Measurements from ENCODE around the gene NRBF2.
"Not testable (repeated sequence)": the region's sequence is repeated elsewhere in the genome, so short reads cannot be mapped to it uniquely, and the experiment has no call there.

NRBF2 gene

DNA sequence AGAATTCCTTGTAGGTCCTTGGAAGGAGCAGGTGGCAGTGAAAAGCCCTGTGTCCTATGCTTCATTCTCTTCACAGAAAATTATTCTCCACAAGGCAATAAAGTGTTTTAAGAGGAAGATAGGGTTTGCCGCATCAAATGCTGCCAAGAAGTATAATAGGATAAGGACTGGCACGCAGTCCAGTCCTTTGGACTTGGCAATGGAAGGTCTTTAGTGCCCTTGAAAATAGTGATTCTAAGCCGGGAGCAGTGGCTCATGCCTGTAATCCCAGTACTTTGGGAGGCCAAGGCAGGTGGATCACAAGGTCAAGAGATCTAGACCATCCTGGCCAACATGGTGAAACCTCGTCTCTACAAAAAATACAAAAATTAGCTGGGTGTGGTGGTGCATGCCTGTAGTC, 29.9 kb upstream of the NRBF2 start:
- H2AFZ ChIP-seq (ENCODE audit: low read length, unreplicated experiment) = not testable (repeated sequence)
- H3K4me1 ChIP-seq (ENCODE audit: control insufficient read depth, insufficient read depth, low read length, unreplicated experiment) = peaks cover 20% of the 10 kb centered on the region

GRCh38 chr10:63103971-63104409, 29.1 kb upstream of the NRBF2 start:
- H2AFZ ChIP-seq (ENCODE audit: low read length, unreplicated experiment) = no peak overlapping the region

More for the DNA sequence above, 29.9 kb upstream of the NRBF2 start:
- not testable (repeated sequence) for H3K79me2 ChIP-seq (ENCODE audit: control insufficient read depth, insufficient read depth, low read length, unreplicated experiment); H3K27me3 ChIP-seq (ENCODE audit: insufficient read depth, low read length); H3K4me3 ChIP-seq (ENCODE audit: low read depth, low read length); H3K27ac ChIP-seq (ENCODE audit: low read depth, low read length); H3K36me3 ChIP-seq (ENCODE audit: insufficient read depth, low read length)

GRCh38 chr10:63105225-63106110, 27.7 kb upstream of the NRBF2 start:
- H3K36me3 ChIP-seq (ENCODE audit: insufficient read depth, low read length) = no peaks in the 10 kb centered on the region
- H3K27me3 ChIP-seq (ENCODE audit: insufficient read depth, low read length) = no peaks in the 10 kb centered on the region
- H2AFZ ChIP-seq (ENCODE audit: low read length, unreplicated experiment) = peak overlapping the region; percentile 43
- peaks cover 20% of the 10 kb centered on the region for H3K4me1 ChIP-seq (ENCODE audit: control insufficient read depth, insufficient read depth, low read length, unreplicated experiment)
- peak overlapping the region; percentile 79 for H3K27ac ChIP-seq (ENCODE audit: low read depth, low read length)
- H3K79me2 ChIP-seq (ENCODE audit: control insufficient read depth, insufficient read depth, low read length, unreplicated experiment) = no peaks in the 10 kb centered on the region
- peak overlapping the region; percentile 60 for H3K4me3 ChIP-seq (ENCODE audit: low read depth, low read length)

More at GRCh38 chr10:63103971-63104409, 29.1 kb upstream of the NRBF2 start:
- no peak overlapping the region for H3K4me3 ChIP-seq (ENCODE audit: low read depth, low read length)
- H3K27me3 ChIP-seq (ENCODE audit: insufficient read depth, low read length) = no peaks in the 10 kb centered on the region
- no peak overlapping the region for H3K27ac ChIP-seq (ENCODE audit: low read depth, low read length)
- no peaks in the 10 kb centered on the region for H3K36me3 ChIP-seq (ENCODE audit: insufficient read depth, low read length)
- H3K79me2 ChIP-seq (ENCODE audit: control insufficient read depth, insufficient read depth, low read length, unreplicated experiment) = no peaks in the 10 kb centered on the region
- peaks cover 20% of the 10 kb centered on the region for H3K4me1 ChIP-seq (ENCODE audit: control insufficient read depth, insufficient read depth, low read length, unreplicated experiment)

- peak overlapping the region; percentile 58 for H2AFZ ChIP-seq (ENCODE audit: low read length, unreplicated experiment)
- no peaks in the 10 kb centered on the region for H3K36me3 ChIP-seq (ENCODE audit: insufficient read depth, low read length)
- no peaks in the 10 kb centered on the region for H3K27me3 ChIP-seq (ENCODE audit: insufficient read depth, low read length)
- no peaks in the 10 kb centered on the region for H3K79me2 ChIP-seq (ENCODE audit: control insufficient read depth, insufficient read depth, low read length, unreplicated experiment)
- H3K4me1 ChIP-seq (ENCODE audit: control insufficient read depth, insufficient read depth, low read length, unreplicated experiment) = peaks cover 20% of the 10 kb centered on the region
- peak overlapping the region; percentile 60 for H3K4me3 ChIP-seq (ENCODE audit: low read depth, low read length)
- H3K27ac ChIP-seq (ENCODE audit: low read depth, low read length) = peak overlapping the region; percentile 79
Observed at GRCh38 chr10:63106111-63106755, 26.9 kb upstream of the NRBF2 start.

DNA sequence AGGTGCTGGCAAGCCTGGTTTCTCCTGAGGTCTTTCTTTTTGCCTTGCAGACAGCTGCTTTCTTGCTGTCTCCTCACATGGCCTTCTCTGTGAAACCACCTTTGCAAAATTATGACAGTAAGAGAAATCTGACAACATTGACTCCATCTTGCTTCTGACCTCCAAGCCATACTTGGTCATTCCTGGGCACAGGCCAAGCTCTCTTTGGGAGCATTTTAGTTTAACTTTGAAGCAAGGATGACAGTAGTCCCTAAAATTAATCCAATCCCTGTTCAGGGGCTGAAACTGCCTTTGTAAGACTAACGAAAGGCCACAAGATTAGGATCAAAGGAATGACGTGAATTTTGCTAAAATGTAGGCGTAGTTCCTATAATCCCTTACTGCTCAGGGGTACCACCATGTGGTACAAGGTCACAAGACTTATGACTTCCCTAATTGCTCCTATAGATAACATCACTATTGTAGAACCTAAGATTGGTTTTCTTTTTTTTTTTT, 25.1 kb upstream of the NRBF2 start:
- Histone ChIP-seq H3K4me1 (ENCODE audit: control insufficient read depth, insufficient read depth, low read length, unreplicated experiment) (peaks cover 20% of the 10 kb centered on the region), H3K27me3 (ENCODE audit: insufficient read depth, low read length) (no peaks in the 10 kb centered on the region), H3K36me3 (ENCODE audit: insufficient read depth, low read length) (no peaks in the 10 kb centered on the region), H2AFZ (ENCODE audit: low read length, unreplicated experiment) (no peak overlapping the region), H3K27ac (ENCODE audit: low read depth, low read length) (no peak overlapping the region), H3K4me3 (ENCODE audit: low read depth, low read length) (no peak overlapping the region), H3K79me2 (ENCODE audit: control insufficient read depth, insufficient read depth, low read length, unreplicated experiment) (no peaks in the 10 kb centered on the region)

- peaks cover 32% of the 10 kb centered on the region for H3K4me1 ChIP-seq (ENCODE audit: control insufficient read depth, insufficient read depth, low read length, unreplicated experiment)
- no peaks in the 10 kb centered on the region for H3K36me3 ChIP-seq (ENCODE audit: insufficient read depth, low read length)
- no peak overlapping the region for H3K27ac ChIP-seq (ENCODE audit: low read depth, low read length)
- H3K79me2 ChIP-seq (ENCODE audit: control insufficient read depth, insufficient read depth, low read length, unreplicated experiment) = no peaks in the 10 kb centered on the region
- no peak overlapping the region for H3K4me3 ChIP-seq (ENCODE audit: low read depth, low read length)
- no peaks in the 10 kb centered on the region for H3K27me3 ChIP-seq (ENCODE audit: insufficient read depth, low read length)
- no peak overlapping the region for H2AFZ ChIP-seq (ENCODE audit: low read length, unreplicated experiment)
Observed at GRCh38 chr10:63110940-63111339, 22.2 kb upstream of the NRBF2 start.

- Histone ChIP-seq H3K36me3 (ENCODE audit: insufficient read depth, low read length) (no peaks in the 10 kb centered on the region), H3K4me3 (ENCODE audit: low read depth, low read length) (no peak overlapping the region), H3K79me2 (ENCODE audit: control insufficient read depth, insufficient read depth, low read length, unreplicated experiment) (no peaks in the 10 kb centered on the region), H2AFZ (ENCODE audit: low read length, unreplicated experiment) (no peak overlapping the region), H3K27me3 (ENCODE audit: insufficient read depth, low read length) (no peaks in the 10 kb centered on the region), H3K27ac (ENCODE audit: low read depth, low read length) (peak overlapping the region; percentile 66), H3K4me1 (ENCODE audit: control insufficient read depth, insufficient read depth, low read length, unreplicated experiment) (peaks cover 25% of the 10 kb centered on the region)
Observed at GRCh38 chr10:63114031-63114814, 18.9 kb upstream of the NRBF2 start.

GRCh38 chr10:63115732-63116383, 17.3 kb upstream of the NRBF2 start:
- Histone ChIP-seq H3K79me2 (ENCODE audit: control insufficient read depth, insufficient read depth, low read length, unreplicated experiment) (no peaks in the 10 kb centered on the region), H3K36me3 (ENCODE audit: insufficient read depth, low read length) (no peaks in the 10 kb centered on the region), H3K27me3 (ENCODE audit: insufficient read depth, low read length) (no peaks in the 10 kb centered on the region), H3K4me1 (ENCODE audit: control insufficient read depth, insufficient read depth, low read length, unreplicated experiment) (peaks cover 32% of the 10 kb centered on the region), H3K27ac (ENCODE audit: low read depth, low read length) (peak overlapping the region; percentile 68), H2AFZ (ENCODE audit: low read length, unreplicated experiment) (peak overlapping the region; percentile 69), H3K4me3 (ENCODE audit: low read depth, low read length) (no peak overlapping the region)

DNA sequence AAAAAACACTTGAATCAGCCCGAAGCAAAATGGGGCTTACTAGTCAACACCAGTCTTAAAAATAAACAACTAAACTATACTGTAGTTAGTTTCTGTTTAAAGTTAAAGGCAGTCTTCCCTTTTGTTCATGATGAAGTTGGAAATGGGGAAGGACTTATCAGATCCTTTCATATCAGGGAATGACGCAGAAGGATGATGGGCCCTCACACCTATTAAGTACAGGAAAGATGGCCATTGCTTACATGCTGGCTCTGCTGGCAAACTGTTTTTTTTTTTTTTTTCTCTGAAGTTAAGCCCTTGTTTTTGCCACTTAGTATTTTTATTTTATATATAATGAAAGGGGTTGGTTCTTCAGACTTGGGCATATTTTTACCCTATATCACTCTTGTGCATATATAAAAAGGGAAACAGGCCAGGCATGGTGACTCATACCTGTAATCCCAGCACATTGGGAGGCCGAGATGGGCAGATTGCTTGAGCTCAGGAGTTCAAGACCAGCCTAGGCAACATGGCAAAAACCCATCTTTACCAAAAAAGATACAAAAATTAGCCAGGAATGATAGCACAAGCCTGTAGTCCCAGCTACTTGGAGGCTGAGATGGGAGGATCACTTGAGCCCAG, 16.6 kb upstream of the NRBF2 start:
- peak overlapping the region; percentile 68 for H3K27ac ChIP-seq (ENCODE audit: low read depth, low read length)
- peak overlapping the region; percentile 69 for H2AFZ ChIP-seq (ENCODE audit: low read length, unreplicated experiment)
- H3K4me1 ChIP-seq (ENCODE audit: control insufficient read depth, insufficient read depth, low read length, unreplicated experiment) = peaks cover 35% of the 10 kb centered on the region
- H3K27me3 ChIP-seq (ENCODE audit: insufficient read depth, low read length) = no peaks in the 10 kb centered on the region
- H3K79me2 ChIP-seq (ENCODE audit: control insufficient read depth, insufficient read depth, low read length, unreplicated experiment) = no peaks in the 10 kb centered on the region
- no peak overlapping the region for H3K4me3 ChIP-seq (ENCODE audit: low read depth, low read length)
- no peaks in the 10 kb centered on the region for H3K36me3 ChIP-seq (ENCODE audit: insufficient read depth, low read length)
